GM23248 (cell line): ENCODE measurements around the gene VSTM2B. TPM values are rescaled to one million over a fixed set of nuclear protein-coding genes. Genes with fewer than 3 reads are reported as not detected.

Experiments used
- DNase-seq: peaks from one replicate; pipeline ENCODE4 v3.0.0-alpha.2; 2015
- H2AFZ ChIP-seq: fragments of 200-600 bp; sonication (generic); 2 replicates; pipeline ENCODE4 v1.6.1; 2016; ENCODE audit warnings: antibody characterized with exemption
- H3F3A ChIP-seq: fragments of 200-600 bp; sonication (generic); 2 replicates; pipeline ENCODE4 v1.6.1; 2016; ENCODE audit warnings: mild to moderate bottlenecking, antibody characterized with exemption, mixed run types; ENCODE audit not compliant: insufficient read depth
- H3K27ac ChIP-seq: fragments of 200-600 bp; sonication (generic); 2 replicates; pipeline ENCODE4 v1.5.1; 2016; ENCODE audit warnings: mild to moderate bottlenecking
- H3K27me3 ChIP-seq: fragments of 200-600 bp; sonication (generic); replicated peaks from 2 replicates; pipeline ENCODE4 v1.6.1; 2016; ENCODE audit warnings: mild to moderate bottlenecking; ENCODE audit not compliant: insufficient read depth
- H3K36me3 ChIP-seq: fragments of 200-600 bp; sonication (generic); 2 replicates; pipeline ENCODE4 v1.6.1; 2016; ENCODE audit warnings: low read depth, mild to moderate bottlenecking
- H3K4me1 ChIP-seq: fragments of 200-600 bp; sonication (generic); 2 replicates; pipeline ENCODE4 v1.6.1; 2016; ENCODE audit warnings: mild to moderate bottlenecking; ENCODE audit not compliant: insufficient read depth
- H3K4me2 ChIP-seq: fragments of 200-600 bp; sonication (generic); one replicate; pipeline ENCODE4 v1.6.1; 2016; ENCODE audit warnings: mild to moderate bottlenecking; ENCODE audit not compliant: unreplicated experiment
- H3K4me3 ChIP-seq: fragments of 200-600 bp; sonication (generic); 2 replicates; pipeline ENCODE4 v1.5.1; 2016; ENCODE audit warnings: mild to moderate bottlenecking
- H3K79me2 ChIP-seq: fragments of 200-600 bp; sonication (generic); 2 replicates; pipeline ENCODE4 v1.6.1; 2016; ENCODE audit warnings: mild to moderate bottlenecking; ENCODE audit not compliant: insufficient read depth
- H3K9ac ChIP-seq: fragments of 200-600 bp; sonication (generic); 2 replicates; pipeline ENCODE4 v1.6.1; 2016; ENCODE audit warnings: mild to moderate bottlenecking
- H3K9me2 ChIP-seq: fragments of 200-600 bp; sonication (generic); 2 replicates; pipeline ENCODE4 v1.6.1; 2016; ENCODE audit warnings: mixed run types, mild to moderate bottlenecking, moderate library complexity; ENCODE audit not compliant: insufficient read depth
- H3K9me3 ChIP-seq: fragments of 200-600 bp; sonication (generic); one replicate; pipeline ENCODE4 v1.6.1; 2017; ENCODE audit warnings: low read depth
- H4K20me1 ChIP-seq: fragments of 200-600 bp; sonication (generic); 2 replicates; pipeline ENCODE4 v1.6.0; 2016; ENCODE audit not compliant: insufficient read depth
- EZH2 ChIP-seq: fragments of 200-600 bp; sonication (generic); IDR thresholded peaks from 2 replicates; pipeline ENCODE4 v1.6.1; 2018; ENCODE audit warnings: antibody characterized with exemption, mild to moderate bottlenecking; ENCODE audit not compliant: insufficient read depth, poor library complexity, severe bottlenecking
- EZH2phosphoT487 ChIP-seq: fragments of 200-600 bp; sonication (generic); IDR thresholded peaks from 2 replicates; pipeline ENCODE4 v1.6.1; 2018; ENCODE audit warnings: antibody characterized with exemption, moderate library complexity, mild to moderate bottlenecking, low read depth; ENCODE audit not compliant: insufficient read depth
- WGBS, 2 experiments: methylation state at CpG; one replicate each; pipeline ENCODE4 v1.1.6; 2015 to 2017; ENCODE audit warnings: low lambda C conversion rate in 2 of 2, low coverage in 1 of 2; ENCODE audit errors: missing lambda C conversion rate in 2 of 2; 5-methylcytosine and 5-hydroxymethylcytosine counted together
- in situ Hi-C: fragments of 300-500 bp; cut with MboI; formaldehyde crosslinking; loops from 2 replicates; pipeline ENCODE4 v1.15.0; 2020
- polyA plus RNA-seq: library from polyadenylated mRNA; unstranded; fragments of >200 nt; fragmentation: Nextera tagmentation; extraction: Ambion mirVana; gene quantifications from 2 replicates; pipeline ENCODE4 v1.2.1, GENCODE V29; 2016
- total RNA-seq: library from RNA; depleted of rRNA; stranded (reverse); fragments of >200 nt; shearing (Covaris generic); gene quantifications from 2 replicates; pipeline ENCODE4 v1.2.3, GENCODE V29; 2014

Gene VSTM2B
- total and polyA plus RNA-seq, 2 experiments from 2014 or later: not detected

DNA sequence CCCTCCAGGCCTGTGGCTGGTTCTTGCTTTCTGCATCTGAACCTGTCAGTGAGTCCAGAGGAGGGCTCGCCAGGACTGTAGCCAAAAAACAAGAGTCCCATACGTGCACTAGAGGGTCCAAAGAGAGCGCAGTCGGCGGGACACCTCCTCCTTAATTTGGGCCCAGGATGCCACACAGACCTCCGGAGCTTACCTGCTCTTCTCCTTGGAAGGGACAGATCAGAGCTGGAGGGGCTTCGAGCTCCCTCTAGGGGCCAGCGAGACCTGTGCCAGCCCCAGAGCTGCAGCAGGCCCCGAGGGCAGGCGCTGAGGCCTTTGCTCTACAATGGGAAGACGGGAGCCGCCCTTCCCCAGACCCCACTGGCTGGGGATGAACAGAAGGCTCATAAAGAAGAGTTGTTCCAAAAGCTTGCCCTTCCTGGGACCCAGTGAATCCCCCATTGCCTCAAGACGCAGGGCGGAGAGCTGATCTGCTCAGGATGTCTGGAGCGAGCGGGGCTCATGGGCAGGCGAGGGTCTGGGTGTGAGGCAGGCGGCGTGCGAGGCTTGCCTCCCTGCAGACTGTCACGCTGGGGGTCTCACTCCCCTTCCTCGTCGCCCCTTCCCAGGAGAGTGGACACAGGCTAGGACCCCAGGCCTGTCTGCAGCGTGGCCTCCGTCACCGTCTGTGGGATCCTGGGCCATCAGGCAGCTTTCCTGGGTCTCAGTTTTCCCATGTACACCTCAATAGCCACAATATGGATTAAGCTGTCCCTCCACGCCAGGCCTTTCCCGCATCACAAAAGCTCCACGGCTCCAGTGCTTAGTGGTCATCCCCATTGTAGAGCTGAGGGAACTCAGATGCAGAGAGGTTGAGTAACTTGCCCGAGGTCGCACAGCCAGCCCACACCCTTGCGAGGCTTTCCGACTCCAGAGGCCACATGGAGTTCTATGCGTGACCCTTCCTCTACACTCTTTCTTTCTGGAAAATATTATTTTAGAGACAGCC is 46.9 kb upstream of the VSTM2B start:
- TF ChIP-seq EZH2phosphoT487 (no peak), EZH2 (no peak)

DNA sequence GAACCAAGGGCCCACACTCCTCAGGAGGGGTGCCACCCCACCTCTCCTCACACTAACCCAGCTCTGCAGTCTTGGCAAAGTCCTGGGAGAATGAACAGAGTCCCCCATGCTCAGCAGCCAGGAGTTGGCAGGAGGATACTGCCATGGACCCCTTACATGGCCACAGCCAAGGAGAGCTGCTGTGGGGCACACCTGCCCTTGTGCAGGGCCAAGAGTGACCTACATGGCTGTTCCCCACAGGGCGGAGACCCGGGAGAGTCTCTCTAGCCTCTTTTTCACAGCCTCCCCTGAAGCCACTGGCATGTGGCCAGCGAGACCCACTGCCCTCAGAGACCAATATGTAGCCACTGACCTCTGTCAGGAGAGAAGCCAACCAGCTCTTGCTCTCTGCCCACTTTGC is 45.9 kb upstream of the VSTM2B start:
- no peaks in the 10 kb centered on the region for H3K36me3 ChIP-seq
- H3K9ac ChIP-seq: no peak overlapping the region
- H3K27me3 ChIP-seq: 0 out of 2 replicates have a peak, but pooled peaks cover 8% of the 10 kb centered on the region
- no peak for TF ChIP-seq EZH2phosphoT487
- no peak for TF ChIP-seq EZH2
- 17 to 24% methylated on average over 3 of the region's 3 CpGs for WGBS, 2 experiments
- no peaks in the 10 kb centered on the region for H3K4me1 ChIP-seq
- H3K9me2 ChIP-seq: no peaks in the 10 kb centered on the region
- in situ Hi-C loops: no loop called here
- no peak overlapping the region for H3K27ac ChIP-seq
- no peak for DNase-seq
- H3K9me3 ChIP-seq: no peaks in the 10 kb centered on the region
- no peaks in the 10 kb centered on the region for H3K79me2 ChIP-seq
- H3K4me3 ChIP-seq: no peak overlapping the region
- no peaks in the 10 kb centered on the region for H4K20me1 ChIP-seq
- no peaks in the 10 kb centered on the region for H3F3A ChIP-seq
- no peak overlapping the region for H2AFZ ChIP-seq
- no peak overlapping the region for H3K4me2 ChIP-seq

More for the DNA sequence above, 46.9 kb upstream of the VSTM2B start:
- no peak overlapping the region for H3K27ac ChIP-seq
- no peaks in the 10 kb centered on the region for H3K9me3 ChIP-seq
- H3K9ac ChIP-seq: no peak overlapping the region
- peak; percentile 40 for DNase-seq
- H2AFZ ChIP-seq: no peak overlapping the region
- no peaks in the 10 kb centered on the region for H3K36me3 ChIP-seq
- no peaks in the 10 kb centered on the region for H3K4me1 ChIP-seq
- no peak overlapping the region for H3K4me2 ChIP-seq
- no peaks in the 10 kb centered on the region for H3K79me2 ChIP-seq
- in situ Hi-C loops: no loop called here
- no peaks in the 10 kb centered on the region for H4K20me1 ChIP-seq
- H3F3A ChIP-seq: no peaks in the 10 kb centered on the region
- no peak overlapping the region for H3K4me3 ChIP-seq
- no peaks in the 10 kb centered on the region for H3K9me2 ChIP-seq
- H3K27me3 ChIP-seq: 0 out of 2 replicates have a peak, but pooled peaks cover 8% of the 10 kb centered on the region
- 43 to 48% methylated on average over 33 to 34 of the region's 34 CpGs for WGBS, 2 experiments

DNA sequence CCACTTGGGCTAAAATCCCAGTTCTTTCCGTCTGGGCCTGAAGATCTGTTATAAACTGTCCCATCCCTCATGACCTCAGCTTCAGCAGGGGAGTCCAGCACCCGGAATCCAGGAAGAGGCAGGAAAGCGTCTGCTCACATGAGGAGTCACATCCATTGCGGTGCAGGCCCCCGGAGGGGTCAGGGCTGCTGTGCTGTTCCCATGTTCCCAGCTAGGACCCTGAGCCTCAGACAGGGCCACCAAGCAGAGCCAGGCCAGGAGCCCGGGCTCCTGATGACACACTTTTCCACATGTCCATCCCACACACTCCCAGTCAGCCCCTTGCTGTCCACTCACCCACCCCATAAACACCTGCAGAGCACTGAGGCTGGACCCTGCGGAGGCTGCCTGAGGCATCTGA is 45.3 kb upstream of the VSTM2B start:
- Histone ChIP-seq H3K36me3 (no peaks in the 10 kb centered on the region), H4K20me1 (no peaks in the 10 kb centered on the region), H3K79me2 (no peaks in the 10 kb centered on the region), H2AFZ (no peak overlapping the region), H3K9me3 (no peaks in the 10 kb centered on the region), H3K27me3 (0 out of 2 replicates have a peak, but pooled peaks cover 10% of the 10 kb centered on the region), H3K4me2 (no peak overlapping the region), H3K9ac (no peak overlapping the region), H3K27ac (no peak overlapping the region), H3K4me3 (no peak overlapping the region), H3K4me1 (no peaks in the 10 kb centered on the region), H3F3A (no peaks in the 10 kb centered on the region), H3K9me2 (no peaks in the 10 kb centered on the region)
- WGBS, 2 experiments: 20 to 31% methylated on average over 7 of the region's 7 CpGs
- in situ Hi-C loops: no loop called here
- DNase-seq: no peak
- no peak for TF ChIP-seq EZH2
- TF ChIP-seq EZH2phosphoT487: no peak

DNA sequence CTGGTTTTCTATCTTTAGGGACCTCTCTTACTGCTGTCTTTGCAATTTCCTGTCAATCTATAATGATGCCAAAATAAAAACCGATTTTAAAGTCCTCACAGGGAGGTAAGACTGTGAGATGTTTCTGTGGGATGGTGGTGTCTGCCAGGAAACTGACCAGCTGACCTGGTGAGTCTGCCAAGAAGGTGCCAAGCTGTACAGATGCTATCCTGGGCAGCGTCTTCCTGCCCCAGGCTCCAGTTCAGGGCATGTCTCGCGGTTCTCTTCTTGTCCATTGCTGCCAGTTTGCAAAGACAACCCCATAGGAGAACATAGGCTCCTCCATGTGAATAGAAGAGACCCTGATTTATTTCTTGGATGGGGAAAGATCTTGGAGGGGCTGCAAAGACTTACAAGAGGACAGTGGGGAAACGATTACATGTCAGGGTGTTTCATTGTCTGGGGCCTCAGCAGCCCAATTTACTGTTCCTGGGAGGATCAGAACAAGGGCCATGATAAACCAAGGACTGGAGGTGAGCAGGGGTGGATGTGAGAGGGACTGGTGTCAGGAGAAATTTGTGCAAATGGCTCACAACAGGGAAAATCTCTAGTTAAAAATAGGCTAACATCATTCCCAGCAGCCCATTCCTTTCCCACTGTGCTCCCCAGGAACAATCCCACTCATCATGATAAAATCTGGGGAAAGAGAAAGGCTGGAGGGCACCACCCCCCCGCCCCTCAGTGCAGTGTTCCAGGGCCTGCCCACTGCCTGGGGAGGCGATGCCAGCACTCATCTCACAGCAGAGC is 42.7 kb upstream of the VSTM2B start:
- no peak overlapping the region for H3K27ac ChIP-seq
- TF ChIP-seq EZH2phosphoT487 (no peak), EZH2 (no peak)
- H3K27me3 ChIP-seq: 0 out of 2 replicates have a peak, but pooled peaks cover 8% of the 10 kb centered on the region
- H3K4me1 ChIP-seq: no peaks in the 10 kb centered on the region
- H2AFZ ChIP-seq: no peak overlapping the region
- H3F3A ChIP-seq: no peaks in the 10 kb centered on the region
- H3K79me2 ChIP-seq: no peaks in the 10 kb centered on the region
- no peaks in the 10 kb centered on the region for H4K20me1 ChIP-seq
- no peak for DNase-seq
- H3K36me3 ChIP-seq: no peaks in the 10 kb centered on the region
- no peak overlapping the region for H3K9ac ChIP-seq
- no peak overlapping the region for H3K4me2 ChIP-seq
- in situ Hi-C loops: no loop called here
- no peak overlapping the region for H3K4me3 ChIP-seq
- 16 to 21% methylated on average over 7 of the region's 7 CpGs for WGBS, 2 experiments
- no peaks in the 10 kb centered on the region for H3K9me2 ChIP-seq
- H3K9me3 ChIP-seq: no peaks in the 10 kb centered on the region
